ENCODE data around the gene SEC61B.

DNA sequence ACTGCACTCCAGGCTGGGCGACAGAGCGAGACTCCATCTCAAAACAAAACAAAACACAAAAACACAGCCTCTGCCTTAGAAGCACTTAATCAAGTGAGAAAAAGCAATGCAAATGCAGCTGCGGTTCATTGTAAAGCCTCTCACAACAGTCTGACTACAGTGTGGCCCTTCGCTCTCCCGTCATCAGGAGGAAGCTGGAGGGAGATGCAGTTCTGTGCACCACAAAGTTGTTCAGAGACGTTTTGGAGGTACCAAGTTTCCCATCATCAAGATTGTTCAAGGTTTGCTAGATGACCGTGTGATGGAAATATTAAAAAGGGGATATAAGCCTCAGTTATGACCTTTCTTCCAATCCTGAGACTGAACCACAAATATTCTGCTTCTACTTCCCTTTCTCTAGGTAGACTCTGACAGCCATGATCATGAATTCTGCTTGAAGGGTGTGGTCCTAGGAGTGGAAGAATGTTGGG lies 40.9 kb downstream of the SEC61B start:
- TF ChIP-seq SOX15 (CRISPR knock-in tag; IDR thresholded peaks at IDR 0.05) (no peak), NR3C1 (CRISPR knock-in tag; conservative IDR thresholded peaks at IDR 0.05; ENCODE audit: low read depth) (no peak), ZNF138 (CRISPR knock-in tag; conservative IDR thresholded peaks at IDR 0.05) (no peak), TP53 (CRISPR knock-in tag; IDR thresholded peaks at IDR 0.05) (no peak), SMAD4 (CRISPR knock-in tag; IDR thresholded peaks at IDR 0.05) (no peak)
- TF ChIP-seq, protein P1, sequence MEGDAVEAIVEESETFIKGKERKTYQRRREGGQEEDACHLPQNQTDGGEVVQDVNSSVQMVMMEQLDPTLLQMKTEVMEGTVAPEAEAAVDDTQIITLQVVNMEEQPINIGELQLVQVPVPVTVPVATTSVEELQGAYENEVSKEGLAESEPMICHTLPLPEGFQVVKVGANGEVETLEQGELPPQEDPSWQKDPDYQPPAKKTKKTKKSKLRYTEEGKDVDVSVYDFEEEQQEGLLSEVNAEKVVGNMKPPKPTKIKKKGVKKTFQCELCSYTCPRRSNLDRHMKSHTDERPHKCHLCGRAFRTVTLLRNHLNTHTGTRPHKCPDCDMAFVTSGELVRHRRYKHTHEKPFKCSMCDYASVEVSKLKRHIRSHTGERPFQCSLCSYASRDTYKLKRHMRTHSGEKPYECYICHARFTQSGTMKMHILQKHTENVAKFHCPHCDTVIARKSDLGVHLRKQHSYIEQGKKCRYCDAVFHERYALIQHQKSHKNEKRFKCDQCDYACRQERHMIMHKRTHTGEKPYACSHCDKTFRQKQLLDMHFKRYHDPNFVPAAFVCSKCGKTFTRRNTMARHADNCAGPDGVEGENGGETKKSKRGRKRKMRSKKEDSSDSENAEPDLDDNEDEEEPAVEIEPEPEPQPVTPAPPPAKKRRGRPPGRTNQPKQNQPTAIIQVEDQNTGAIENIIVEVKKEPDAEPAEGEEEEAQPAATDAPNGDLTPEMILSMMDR (IDR thresholded peaks at IDR 0.05), result no peak
- TF ChIP-seq, protein P2, sequence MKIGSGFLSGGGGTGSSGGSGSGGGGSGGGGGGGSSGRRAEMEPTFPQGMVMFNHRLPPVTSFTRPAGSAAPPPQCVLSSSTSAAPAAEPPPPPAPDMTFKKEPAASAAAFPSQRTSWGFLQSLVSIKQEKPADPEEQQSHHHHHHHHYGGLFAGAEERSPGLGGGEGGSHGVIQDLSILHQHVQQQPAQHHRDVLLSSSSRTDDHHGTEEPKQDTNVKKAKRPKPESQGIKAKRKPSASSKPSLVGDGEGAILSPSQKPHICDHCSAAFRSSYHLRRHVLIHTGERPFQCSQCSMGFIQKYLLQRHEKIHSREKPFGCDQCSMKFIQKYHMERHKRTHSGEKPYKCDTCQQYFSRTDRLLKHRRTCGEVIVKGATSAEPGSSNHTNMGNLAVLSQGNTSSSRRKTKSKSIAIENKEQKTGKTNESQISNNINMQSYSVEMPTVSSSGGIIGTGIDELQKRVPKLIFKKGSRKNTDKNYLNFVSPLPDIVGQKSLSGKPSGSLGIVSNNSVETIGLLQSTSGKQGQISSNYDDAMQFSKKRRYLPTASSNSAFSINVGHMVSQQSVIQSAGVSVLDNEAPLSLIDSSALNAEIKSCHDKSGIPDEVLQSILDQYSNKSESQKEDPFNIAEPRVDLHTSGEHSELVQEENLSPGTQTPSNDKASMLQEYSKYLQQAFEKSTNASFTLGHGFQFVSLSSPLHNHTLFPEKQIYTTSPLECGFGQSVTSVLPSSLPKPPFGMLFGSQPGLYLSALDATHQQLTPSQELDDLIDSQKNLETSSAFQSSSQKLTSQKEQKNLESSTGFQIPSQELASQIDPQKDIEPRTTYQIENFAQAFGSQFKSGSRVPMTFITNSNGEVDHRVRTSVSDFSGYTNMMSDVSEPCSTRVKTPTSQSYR (CRISPR knock-in tag; IDR thresholded peaks at IDR 0.05), result no peak
- TF ChIP-seq, protein P3, sequence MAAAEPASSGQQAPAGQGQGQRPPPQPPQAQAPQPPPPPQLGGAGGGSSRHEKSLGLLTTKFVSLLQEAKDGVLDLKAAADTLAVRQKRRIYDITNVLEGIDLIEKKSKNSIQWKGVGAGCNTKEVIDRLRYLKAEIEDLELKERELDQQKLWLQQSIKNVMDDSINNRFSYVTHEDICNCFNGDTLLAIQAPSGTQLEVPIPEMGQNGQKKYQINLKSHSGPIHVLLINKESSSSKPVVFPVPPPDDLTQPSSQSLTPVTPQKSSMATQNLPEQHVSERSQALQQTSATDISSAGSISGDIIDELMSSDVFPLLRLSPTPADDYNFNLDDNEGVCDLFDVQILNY (CRISPR knock-in tag; IDR thresholded peaks at IDR 0.05), result no peak
- TF ChIP-seq, protein P4, sequence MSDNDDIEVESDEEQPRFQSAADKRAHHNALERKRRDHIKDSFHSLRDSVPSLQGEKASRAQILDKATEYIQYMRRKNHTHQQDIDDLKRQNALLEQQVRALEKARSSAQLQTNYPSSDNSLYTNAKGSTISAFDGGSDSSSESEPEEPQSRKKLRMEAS (CRISPR knock-in tag; IDR thresholded peaks at IDR 0.05), result no peak

Measured in WTC11 (cell line).